ENCODE measurements around the gene RABGEF1.
A peak's percentile ranks its signal among the peaks of the same experiment; 100 is the strongest.
"Not testable (repeated sequence)": the region's sequence is repeated elsewhere in the genome, so short reads cannot be mapped to it uniquely, and the experiment has no call there.

The RABGEF1 gene

GRCh38 chr7:66832531-66833351 lies 92.2 kb downstream of the RABGEF1 start:
- TF ChIP-seq, protein P1, sequence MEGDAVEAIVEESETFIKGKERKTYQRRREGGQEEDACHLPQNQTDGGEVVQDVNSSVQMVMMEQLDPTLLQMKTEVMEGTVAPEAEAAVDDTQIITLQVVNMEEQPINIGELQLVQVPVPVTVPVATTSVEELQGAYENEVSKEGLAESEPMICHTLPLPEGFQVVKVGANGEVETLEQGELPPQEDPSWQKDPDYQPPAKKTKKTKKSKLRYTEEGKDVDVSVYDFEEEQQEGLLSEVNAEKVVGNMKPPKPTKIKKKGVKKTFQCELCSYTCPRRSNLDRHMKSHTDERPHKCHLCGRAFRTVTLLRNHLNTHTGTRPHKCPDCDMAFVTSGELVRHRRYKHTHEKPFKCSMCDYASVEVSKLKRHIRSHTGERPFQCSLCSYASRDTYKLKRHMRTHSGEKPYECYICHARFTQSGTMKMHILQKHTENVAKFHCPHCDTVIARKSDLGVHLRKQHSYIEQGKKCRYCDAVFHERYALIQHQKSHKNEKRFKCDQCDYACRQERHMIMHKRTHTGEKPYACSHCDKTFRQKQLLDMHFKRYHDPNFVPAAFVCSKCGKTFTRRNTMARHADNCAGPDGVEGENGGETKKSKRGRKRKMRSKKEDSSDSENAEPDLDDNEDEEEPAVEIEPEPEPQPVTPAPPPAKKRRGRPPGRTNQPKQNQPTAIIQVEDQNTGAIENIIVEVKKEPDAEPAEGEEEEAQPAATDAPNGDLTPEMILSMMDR (IDR thresholded peaks at IDR 0.05; ENCODE audit: low read depth, low read length), result no peak
- DNase-seq (ENCODE audit: extremely low read depth, low read depth), result no peak

- TF ChIP-seq, protein P1 (IDR thresholded peaks at IDR 0.05; ENCODE audit: low read depth, low read length), result peak; percentile 3; the same call in 1 of the 2 replicates
- DNase-seq (ENCODE audit: extremely low read depth, low read depth), result no peak
Observed at GRCh38 chr7:66837007-66837406, 96.5 kb downstream of the RABGEF1 start.

DNA sequence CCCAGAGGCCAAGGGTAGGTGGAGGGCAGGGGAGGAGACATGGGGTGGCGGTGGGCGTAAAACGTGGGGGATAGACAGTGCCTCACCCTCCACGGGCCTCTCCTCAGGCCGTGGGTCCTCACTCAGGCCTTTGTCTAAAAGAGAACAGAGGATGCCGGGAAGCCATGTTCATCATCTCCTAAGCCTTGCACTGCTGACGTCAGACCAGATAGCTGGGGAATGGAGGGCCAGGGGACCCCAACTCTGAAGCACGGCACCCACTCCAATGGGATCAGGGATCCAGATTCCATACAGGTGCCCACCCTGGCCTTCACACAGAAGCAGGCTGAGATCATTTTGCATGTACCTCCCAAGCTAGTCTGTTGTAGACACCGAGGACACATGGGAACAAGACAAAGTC lies 97.1 kb downstream of the RABGEF1 start:
- TF ChIP-seq, protein P1 (IDR thresholded peaks at IDR 0.05; ENCODE audit: low read depth, low read length), result no peak
- DNase-seq (ENCODE audit: extremely low read depth, low read depth), result no peak

DNA sequence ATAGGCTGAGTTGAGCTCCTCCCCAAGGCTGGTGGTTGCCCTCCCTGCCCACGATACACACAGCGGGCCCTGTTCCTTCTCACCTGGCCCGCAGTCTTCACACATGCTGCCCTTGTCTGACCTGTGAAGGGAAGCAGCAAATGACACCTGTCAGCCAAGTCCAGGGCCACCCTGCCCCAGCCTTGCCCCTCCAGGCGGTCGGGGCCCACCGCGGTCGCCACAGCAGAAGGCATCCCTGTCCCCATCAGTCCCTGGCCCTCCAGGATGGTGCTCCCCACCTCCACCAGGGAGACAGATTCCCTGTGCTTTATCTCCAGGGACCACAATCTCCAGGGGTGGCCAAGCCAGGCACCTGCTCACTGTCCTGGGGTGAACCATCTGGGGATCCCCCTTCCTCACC lies 99.3 kb downstream of the RABGEF1 start:
- no peak for DNase-seq (ENCODE audit: extremely low read depth, low read depth)
- TF ChIP-seq, protein P1 (IDR thresholded peaks at IDR 0.05; ENCODE audit: low read depth, low read length), result no peak

DNA sequence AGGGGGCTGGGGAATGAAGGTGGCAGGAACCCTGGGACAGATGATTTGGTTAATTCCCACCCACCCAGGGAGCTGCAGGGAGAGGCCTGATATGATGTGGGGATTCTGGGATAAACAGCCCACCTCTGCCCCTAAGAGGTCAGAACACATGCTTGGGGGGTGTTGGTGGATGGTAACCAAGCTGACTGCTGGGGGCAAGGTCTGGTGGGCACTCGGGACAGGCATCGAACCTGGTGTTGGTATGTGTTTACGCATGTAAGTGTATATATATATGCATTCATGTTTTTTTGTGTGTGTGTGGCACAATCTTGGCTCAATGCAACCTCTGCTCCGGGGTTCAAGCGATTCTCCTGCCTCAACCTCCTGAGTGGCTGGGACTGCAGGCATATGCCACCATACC lies 99.8 kb downstream of the RABGEF1 start:
- TF ChIP-seq, protein P1 (IDR thresholded peaks at IDR 0.05; ENCODE audit: low read depth, low read length), result no peak
- no peak for DNase-seq (ENCODE audit: extremely low read depth, low read depth)

GRCh38 chr7:66841898-66842297 lies 101.4 kb downstream of the RABGEF1 start:
- DNase-seq (ENCODE audit: extremely low read depth, low read depth), result no peak
- TF ChIP-seq, protein P1 (IDR thresholded peaks at IDR 0.05; ENCODE audit: low read depth, low read length), result no peak

DNA sequence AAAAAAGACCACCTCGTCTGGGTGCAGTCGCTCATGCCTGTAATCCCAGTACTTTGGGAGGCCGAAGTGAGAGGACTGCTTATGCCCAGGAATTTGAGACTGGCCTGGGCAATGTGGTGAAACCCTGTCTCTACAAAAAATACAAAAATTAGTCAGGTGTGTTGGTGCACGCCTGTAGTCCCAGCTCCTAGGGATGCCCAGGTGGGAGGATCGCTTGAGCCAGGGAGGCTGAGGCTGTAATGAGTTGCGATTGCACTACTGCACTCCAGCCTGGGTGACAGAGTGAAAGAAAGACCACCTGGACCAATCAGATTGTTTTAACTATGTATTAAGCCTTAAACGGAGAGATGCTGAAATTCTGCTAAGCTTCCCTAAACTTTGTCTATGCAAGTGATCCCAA lies 103.0 kb downstream of the RABGEF1 start:
- not testable (repeated sequence) for DNase-seq (ENCODE audit: extremely low read depth, low read depth)
